Gastroesophageal sphincter (tissue), 3 donors: ENCODE data around the gene BOLA1.

Experiments
- EP300 ChIP-seq: sonication (generic); formaldehyde crosslinking; IDR thresholded peaks from one replicate; pipeline ENCODE4 v1.6.1; 2017; ENCODE audit warnings: antibody characterized with exemption, mild to moderate bottlenecking
- TF ChIP-seq, protein P1 (sequence below), 4 experiments: fragments of 200-600 bp in 2 of 4; fragments of 450-650 bp in 2 of 4; sonication (generic) in 1 of 4; IDR thresholded peaks; one replicate each; pipeline ENCODE4 v1.5.1; 2017 to 2019; ENCODE audit warnings: antibody characterized with exemption in 4 of 4, mild to moderate bottlenecking in 2 of 4, moderate library complexity in 2 of 4

DNA sequence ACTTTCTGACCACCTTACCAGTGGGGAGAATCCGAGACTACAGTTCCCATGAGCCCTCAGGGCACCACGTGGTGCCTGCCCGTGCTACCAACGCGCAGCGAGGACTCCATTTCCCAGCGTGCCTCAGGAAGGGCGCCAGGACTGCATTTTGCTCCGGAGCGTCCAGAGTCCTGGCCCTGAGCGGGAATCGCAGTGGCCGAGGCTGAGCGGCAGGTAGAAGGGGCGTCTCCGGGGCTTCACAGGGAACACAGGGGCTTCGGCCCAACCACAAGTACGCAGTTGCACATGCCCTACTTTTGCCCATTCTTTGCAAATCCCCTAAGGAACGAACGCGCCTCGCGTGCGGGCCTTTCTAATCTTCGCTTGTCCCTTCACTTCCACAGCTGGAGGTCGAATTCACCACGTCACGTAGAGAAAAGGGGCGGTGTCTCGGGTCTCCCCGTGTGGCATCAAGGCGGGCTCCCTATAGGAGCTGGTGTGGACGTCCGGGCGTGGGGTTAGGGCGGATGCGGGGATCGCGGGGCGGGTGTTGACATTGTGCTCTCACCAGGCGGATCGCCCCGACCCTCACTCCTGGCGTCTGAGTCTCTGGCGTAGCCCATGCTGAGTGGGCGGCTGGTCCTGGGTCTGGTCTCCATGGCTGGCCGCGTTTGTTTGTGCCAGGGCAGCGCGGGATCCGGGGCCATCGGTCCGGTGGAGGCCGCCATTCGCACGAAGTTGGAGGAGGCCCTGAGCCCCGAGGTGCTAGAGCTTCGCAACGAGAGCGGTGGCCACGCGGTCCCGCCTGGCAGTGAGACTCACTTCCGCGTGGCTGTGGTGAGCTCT, at the start of gene BOLA1:
- TF ChIP-seq, protein P1, sequence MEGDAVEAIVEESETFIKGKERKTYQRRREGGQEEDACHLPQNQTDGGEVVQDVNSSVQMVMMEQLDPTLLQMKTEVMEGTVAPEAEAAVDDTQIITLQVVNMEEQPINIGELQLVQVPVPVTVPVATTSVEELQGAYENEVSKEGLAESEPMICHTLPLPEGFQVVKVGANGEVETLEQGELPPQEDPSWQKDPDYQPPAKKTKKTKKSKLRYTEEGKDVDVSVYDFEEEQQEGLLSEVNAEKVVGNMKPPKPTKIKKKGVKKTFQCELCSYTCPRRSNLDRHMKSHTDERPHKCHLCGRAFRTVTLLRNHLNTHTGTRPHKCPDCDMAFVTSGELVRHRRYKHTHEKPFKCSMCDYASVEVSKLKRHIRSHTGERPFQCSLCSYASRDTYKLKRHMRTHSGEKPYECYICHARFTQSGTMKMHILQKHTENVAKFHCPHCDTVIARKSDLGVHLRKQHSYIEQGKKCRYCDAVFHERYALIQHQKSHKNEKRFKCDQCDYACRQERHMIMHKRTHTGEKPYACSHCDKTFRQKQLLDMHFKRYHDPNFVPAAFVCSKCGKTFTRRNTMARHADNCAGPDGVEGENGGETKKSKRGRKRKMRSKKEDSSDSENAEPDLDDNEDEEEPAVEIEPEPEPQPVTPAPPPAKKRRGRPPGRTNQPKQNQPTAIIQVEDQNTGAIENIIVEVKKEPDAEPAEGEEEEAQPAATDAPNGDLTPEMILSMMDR (IDR thresholded peaks at IDR 0.05), result no peak
- TF ChIP-seq EP300, result no peak
